K562 (cell line): ENCODE results near the gene RIPOR2. TPM values are rescaled to one million over a fixed set of nuclear protein-coding genes. Genes with fewer than 3 reads are reported as not detected.
A peak's percentile ranks its signal among the peaks of the same experiment; 100 is the strongest.
"Not testable (repeated sequence)": the region's sequence is repeated elsewhere in the genome, so short reads cannot be mapped to it uniquely, and the experiment has no call there.

Experiments
- ATAC-seq: fragments of 200-7000 bp; cut with Tn5 transposase; 3 replicates; pipeline ENCODE4 v1.9.1; 2020; ENCODE audit warnings: moderate library complexity
- BruUV-seq: library from RNA; stranded (reverse); fragments of 400-500 nt; replicated peaks from 2 replicates; lab custom pipeline; 2021; lab: Mats Ljungman, UMichigan
- CTCF ChIA-PET: fragments of 300-600 bp; formaldehyde crosslinking; extraction: SDS; loops from one replicate; lab custom pipeline; 2021; ENCODE audit warnings: low intra/inter-chr PET ratio; lab: Yijun Ruan, JAX
- POLR2A ChIA-PET: fragments of 300-600, 350-650 bp; sonication (Branson Sonifier 250); formaldehyde crosslinking; extraction: SDS; loops from one replicate; lab custom pipeline; 2021; ENCODE audit warnings: antibody characterized with exemption, inconsistent platforms; lab: Yijun Ruan, JAX
- DNase-seq, 4 experiments: peaks; one replicate each; pipeline versions ENCODE4 v3.0.0 to v3.0.0-alpha.2; 2011 to 2018; ENCODE audit warnings: low spot score in 3 of 4, mixed read lengths in 3 of 4; ENCODE audit errors: extremely low read depth in 1 of 4
- FAIRE-seq: peaks from 2 replicates; lab custom pipeline; 2011; peaks lifted over from hg19 to GRCh38; lab: Jason Lieb, UNC
- H2AFZ ChIP-seq: 2 replicates; pipeline ENCODE4 v1.6.0; 2011; ENCODE audit warnings: low read depth, low read length, control low read depth, inconsistent platforms
- H3K27ac ChIP-seq: fragments of 200-600 bp; 3 replicates; pipeline ENCODE4 v1.8.0; 2011; ENCODE audit warnings: low read depth, mild to moderate bottlenecking, control low read depth, inconsistent platforms, low read length, moderate library complexity, mixed read lengths; ENCODE audit errors: extremely low read depth
- H3K27me3 ChIP-seq, 2 experiments: fragments of 300-600 bp in 1 of 2; 2 replicates in 1 of 2; 3 replicates in 1 of 2; pipeline versions ENCODE4 v1.6.0 to v1.8.0; 2011; ENCODE audit warnings: inconsistent platforms in 2 of 2, low read length in 2 of 2, mild to moderate bottlenecking in 1 of 2, mixed read lengths in 1 of 2, moderate library complexity in 1 of 2; ENCODE audit not compliant: control insufficient read depth in 2 of 2, insufficient read depth in 2 of 2
- H3K36me3 ChIP-seq: fragments of 300-600 bp; 3 replicates; pipeline ENCODE4 v1.8.0; 2011; ENCODE audit warnings: mild to moderate bottlenecking, low read length, inconsistent platforms; ENCODE audit not compliant: control insufficient read depth, insufficient read depth
- H3K4me1 ChIP-seq, 2 experiments: fragments of 200-600 bp in 1 of 2; replicated peaks in 1 of 2; 2 replicates in 1 of 2; 3 replicates in 1 of 2; pipeline versions ENCODE4 v1.5.1 to v1.8.0; 2011; ENCODE audit warnings: inconsistent platforms in 2 of 2, low read length in 2 of 2, mild to moderate bottlenecking in 1 of 2, mixed read lengths in 1 of 2, moderate library complexity in 1 of 2; ENCODE audit not compliant: control insufficient read depth in 2 of 2, insufficient read depth in 2 of 2
- H3K4me2 ChIP-seq: 2 replicates; pipeline ENCODE4 v1.6.1; 2011; ENCODE audit warnings: low read length, control low read depth, inconsistent platforms, mixed read lengths; ENCODE audit not compliant: insufficient read depth
- H3K4me3 ChIP-seq: fragments of 200-600 bp; sonication (generic), shearing (Covaris generic); 2 replicates; pipeline ENCODE4 v1.5.1; 2016; ENCODE audit warnings: control low read depth, inconsistent platforms
- H3K79me2 ChIP-seq: fragments of 200-600 bp; 3 replicates; pipeline ENCODE4 v1.8.0; 2011; ENCODE audit warnings: low read length, inconsistent platforms; ENCODE audit not compliant: control insufficient read depth, insufficient read depth
- H3K9ac ChIP-seq, 2 experiments: 2 replicates each; pipeline versions ENCODE4 v1.6.0 to v1.6.1; 2011; ENCODE audit warnings: low read depth in 2 of 2, low read length in 2 of 2, control low read depth in 1 of 2, inconsistent platforms in 1 of 2, mild to moderate bottlenecking in 1 of 2, mixed read lengths in 1 of 2; ENCODE audit not compliant: insufficient read depth in 1 of 2
- H3K9me1 ChIP-seq: one replicate; pipeline ENCODE4 v1.6.0; 2011; ENCODE audit warnings: inconsistent platforms, mild to moderate bottlenecking, low read length, moderate library complexity; ENCODE audit not compliant: control insufficient read depth, insufficient read depth
- H3K9me3 ChIP-seq: replicated peaks from 2 replicates; pipeline ENCODE4 v1.5.1; 2011; ENCODE audit warnings: low read depth, low read length, inconsistent platforms; ENCODE audit not compliant: control insufficient read depth, insufficient read depth
- H4K20me1 ChIP-seq: replicated peaks from 2 replicates; pipeline ENCODE4 v1.6.1; 2011; ENCODE audit warnings: low read length, inconsistent platforms, mixed read lengths; ENCODE audit not compliant: control insufficient read depth, insufficient read depth
- ARID3A ChIP-seq: IDR thresholded peaks from 2 replicates; pipeline ENCODE4 v1.6.1; 2012; ENCODE audit warnings: low read depth, low read length, improper control_type of control experiment, borderline replicate concordance
- ARID3B ChIP-seq: fragments of 250-450 bp; sonication (Bioruptor Pico); IDR thresholded peaks from 2 replicates; pipeline ENCODE4 v1.4.0; 2020; ENCODE audit warnings: borderline replicate concordance
- CREM ChIP-seq: IDR thresholded peaks from 2 replicates; pipeline ENCODE4 v1.6.1; 2014; ENCODE audit warnings: antibody characterized with exemption, low read depth
- EP400 ChIP-seq: fragments of 450-650 bp; IDR thresholded peaks from 2 replicates; pipeline ENCODE4 v1.6.1; 2017; ENCODE audit warnings: antibody characterized with exemption, mild to moderate bottlenecking, moderate library complexity
- HDAC1 ChIP-seq, 2 experiments: fragments of 450-650 bp; IDR thresholded peaks; 2 replicates each; pipeline ENCODE4 v1.6.1; 2016 to 2017; ENCODE audit warnings: inconsistent platforms in 1 of 2, mild to moderate bottlenecking in 1 of 2, moderate library complexity in 1 of 2
- NCOA6 ChIP-seq: fragments of 450-650 bp; IDR thresholded peaks from 2 replicates; pipeline ENCODE4 v1.6.1; 2017; ENCODE audit warnings: mild to moderate bottlenecking
- ZNF639 ChIP-seq, 2 experiments: fragments of 200-800 bp in 1 of 2; sonication (Bioruptor generic) in 1 of 2; sonication (generic) in 1 of 2; formaldehyde crosslinking in 1 of 2; IDR thresholded peaks in 1 of 2; conservative IDR thresholded peaks in 1 of 2; 2 replicates each; pipeline versions ENCODE4 v1.5.0 to v1.6.1; 2016 to 2020; ENCODE audit warnings: missing compliant biosample characterization in 1 of 2, missing genetic modification characterization in 1 of 2, missing genetic modification reagents in 1 of 2
- ZNF778 ChIP-seq: fragments of 450-650 bp; formaldehyde crosslinking; IDR thresholded peaks from 2 replicates; pipeline ENCODE4 v1.4.0; 2020; ENCODE audit warnings: mild to moderate bottlenecking, moderate library complexity
- WGBS: fragments of 100-300 bp; shearing (Covaris generic); methylation state at CpG from one replicate; pipeline ENCODE4 v1.1.6; 2016; ENCODE audit warnings: low coverage, mixed read lengths; ENCODE audit not compliant: insufficient coverage; ENCODE audit errors: missing lambda C conversion rate; 5-methylcytosine and 5-hydroxymethylcytosine counted together
- in situ Hi-C: fragments of 300-500 bp; cut with MboI; formaldehyde crosslinking; loops from 4 replicates; pipeline ENCODE4 v1.15.0; 2018; ENCODE audit warnings: inconsistent platforms, mixed read lengths
- intact Hi-C: fragments of 100-400 bp; cut with micrococcal nuclease; formaldehyde crosslinking; loops from 2 replicates; pipeline ENCODE4 v1.14.2; 2022
- polyA plus RNA-seq, 8 experiments: library from polyadenylated mRNA; depleted of rRNA in 4 of 8; stranded (reverse) in 5 of 8; unstranded in 3 of 8; fragments of >200 nt; fragmentation: Nextera tagmentation in 2 of 8; fragmentation: Illumina TruSeq in 1 of 8; extraction: Ambion mirVana in 2 of 8; extraction: Trizol in 1 of 8; gene quantifications; 2 replicates each; pipeline versions ENCODE4 v1.2.1 to v1.2.3, GENCODE V29; 2011 to 2014; ENCODE audit warnings: inconsistent platforms in 1 of 8, missing spikeins in 1 of 8
- total RNA-seq, 7 experiments: library from RNA; depleted of rRNA in 6 of 7; stranded (reverse); fragments of >200 nt in 6 of 7; fragmentation: Illumina TruSeq in 2 of 7; extraction: Trizol in 2 of 7; gene quantifications; 2 replicates each; pipeline versions ENCODE4 v1.2.1 to v1.2.3, GENCODE V29; 2011 to 2021; ENCODE audit warnings: low replicate concordance in 1 of 7

RIPOR2 gene
- total and polyA plus RNA-seq, 9 of the 15 experiments (the other 6 are each of a cell fraction or from before 2014, with no cell fraction given), result 0.04 to 1.0 (median 0.47) TPM; not detected in 2

- peak; percentile 82; the same call in 1 of the 2 replicates for TF ChIP-seq ARID3A
- TF ChIP-seq ARID3B (CRISPR knock-in tag), result no peak
- TF ChIP-seq ZNF639 (CRISPR knock-in tag; conservative IDR thresholded peaks at IDR 0.05 in 1 of 2, IDR thresholded peaks at IDR 0.05 in 1 of 2), result no peak
- no peak for TF ChIP-seq CREM
- no peak for TF ChIP-seq ZNF778 (CRISPR knock-in tag)
- TF ChIP-seq HDAC1 (IDR thresholded peaks at IDR 0.05), result no peak
- TF ChIP-seq NCOA6, result no peak
- TF ChIP-seq EP400, result no peak
These were observed 168.9 kb downstream of the RIPOR2 start (continued) for GRCh38 chr6:24766680-24767462.

DNA sequence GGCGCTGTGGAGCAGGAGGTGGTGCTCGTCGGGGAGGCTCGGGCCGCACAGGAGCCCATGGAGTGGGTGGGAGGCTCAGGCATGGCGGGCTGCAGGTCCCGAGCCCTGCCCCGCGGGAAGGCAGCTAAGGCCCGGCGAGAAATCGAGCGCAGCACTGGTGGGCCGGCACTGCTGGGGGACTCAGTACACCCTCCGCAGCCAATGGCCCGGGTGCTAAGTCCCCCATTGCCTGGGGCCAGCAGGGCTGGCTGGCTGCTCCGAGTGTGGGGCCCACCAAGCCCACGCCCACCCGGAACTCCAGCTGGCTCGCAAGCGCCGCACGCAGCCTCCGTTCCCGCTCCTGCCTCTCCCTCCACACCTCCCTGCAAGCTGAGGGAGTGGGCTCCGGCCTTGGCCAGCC is 169.8 kb downstream of the RIPOR2 start:
- WGBS, result 50% methylated on average over 2 of the region's 26 CpGs
- not testable (repeated sequence) for H3K27ac ChIP-seq, H3K9me3 ChIP-seq, H3K9me1 ChIP-seq, BruUV-seq, H3K4me1 ChIP-seq, H3K27me3 ChIP-seq, H4K20me1 ChIP-seq, H3K4me3 ChIP-seq, FAIRE-seq, DNase-seq, H2AFZ ChIP-seq, H3K4me2 ChIP-seq, ATAC-seq, H3K79me2 ChIP-seq, H3K9ac ChIP-seq, H3K36me3 ChIP-seq
- in situ Hi-C loops, result loop anchor here (10.0 kb wide), 1 partner anchor 191 kb away; no protein-coding TSS in a partner anchor
- POLR2A ChIA-PET, result interaction anchor here (1.1 kb wide), 1 partner anchor 8 kb away, joined by 4 read pairs; no protein-coding TSS in a partner anchor
- CTCF ChIA-PET, result interaction anchor here (0.6 to 2.8 kb wide), 5 partner anchors 44 to 483 kb away, joined by 3 to 21 read pairs (median 5); no protein-coding TSS in a partner anchor
- intact Hi-C loops, result loop anchor here (1.0 to 5.0 kb wide), 3 partner anchors 185 to 484 kb away; no protein-coding TSS in a partner anchor
